GM12872 (cell line): ENCODE data around the gene TCF7L1.
A peak's percentile ranks its signal among the peaks of the same experiment; 100 is the strongest.

ENCODE experiments used
- TF ChIP-seq, protein P1 (sequence below): IDR thresholded peaks from 3 replicates; pipeline ENCODE4 v1.5.1; 2011; ENCODE audit warnings: low read depth, mild to moderate bottlenecking, low read length, moderate library complexity; ENCODE audit not compliant: insufficient read depth

Gene TCF7L1

GRCh38 chr2:85132834-85133637 is at the start of gene TCF7L1:
Gene TCF7L1, plus strand, starts transcription at chr2:85133392. Its CDS starts 293 bp downstream, at chr2:85133685.
- TF ChIP-seq, protein P1, sequence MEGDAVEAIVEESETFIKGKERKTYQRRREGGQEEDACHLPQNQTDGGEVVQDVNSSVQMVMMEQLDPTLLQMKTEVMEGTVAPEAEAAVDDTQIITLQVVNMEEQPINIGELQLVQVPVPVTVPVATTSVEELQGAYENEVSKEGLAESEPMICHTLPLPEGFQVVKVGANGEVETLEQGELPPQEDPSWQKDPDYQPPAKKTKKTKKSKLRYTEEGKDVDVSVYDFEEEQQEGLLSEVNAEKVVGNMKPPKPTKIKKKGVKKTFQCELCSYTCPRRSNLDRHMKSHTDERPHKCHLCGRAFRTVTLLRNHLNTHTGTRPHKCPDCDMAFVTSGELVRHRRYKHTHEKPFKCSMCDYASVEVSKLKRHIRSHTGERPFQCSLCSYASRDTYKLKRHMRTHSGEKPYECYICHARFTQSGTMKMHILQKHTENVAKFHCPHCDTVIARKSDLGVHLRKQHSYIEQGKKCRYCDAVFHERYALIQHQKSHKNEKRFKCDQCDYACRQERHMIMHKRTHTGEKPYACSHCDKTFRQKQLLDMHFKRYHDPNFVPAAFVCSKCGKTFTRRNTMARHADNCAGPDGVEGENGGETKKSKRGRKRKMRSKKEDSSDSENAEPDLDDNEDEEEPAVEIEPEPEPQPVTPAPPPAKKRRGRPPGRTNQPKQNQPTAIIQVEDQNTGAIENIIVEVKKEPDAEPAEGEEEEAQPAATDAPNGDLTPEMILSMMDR, result peak; percentile 38; the same call in 2 of the 3 replicates

- TF ChIP-seq, protein P1, result no peak
These were observed 47.6 kb upstream of the TCF7L1 start for GRCh38 chr2:85085563-85085962.

- TF ChIP-seq, protein P1, result no peak
These were observed 45.7 kb upstream of the TCF7L1 start for GRCh38 chr2:85087541-85087940.

GRCh38 chr2:85088921-85089320 is 44.3 kb upstream of the TCF7L1 start:
- TF ChIP-seq, protein P1, result no peak

GRCh38 chr2:85089585-85089984 is 43.6 kb upstream of the TCF7L1 start:
- TF ChIP-seq, protein P1, result no peak

GRCh38 chr2:85091838-85092237 is 41.4 kb upstream of the TCF7L1 start:
- TF ChIP-seq, protein P1, result no peak

GRCh38 chr2:85095094-85095493 is 38.1 kb upstream of the TCF7L1 start:
- TF ChIP-seq, protein P1, result no peak
